Neuronal stem cell (in vitro differentiated cells): ENCODE measurements around the gene SLC2A5.

ENCODE experiments used
- DNase-seq: peaks from one replicate; pipeline ENCODE4 v3.0.0-alpha.2; 2013; ENCODE audit warnings: low spot score
- H2AFZ ChIP-seq: one replicate; pipeline ENCODE4 v1.6.1; 2013; ENCODE audit warnings: mild to moderate bottlenecking, low read length, inconsistent platforms
- H2AK5ac ChIP-seq: 2 replicates; pipeline ENCODE4 v1.6.1; 2013; ENCODE audit warnings: low read depth, mild to moderate bottlenecking, inconsistent platforms, low read length, moderate library complexity, mixed read lengths
- H2BK120ac ChIP-seq: 2 replicates; pipeline ENCODE4 v1.6.1; 2013; ENCODE audit warnings: low read depth, mild to moderate bottlenecking, inconsistent platforms, low read length, moderate library complexity, mixed read lengths
- H2BK12ac ChIP-seq: one replicate; pipeline ENCODE4 v1.6.1; 2013; ENCODE audit warnings: low read length, inconsistent platforms
- H2BK15ac ChIP-seq: 2 replicates; pipeline ENCODE4 v1.6.1; 2013; ENCODE audit warnings: mild to moderate bottlenecking, low read length, inconsistent platforms, mixed read lengths
- H2BK5ac ChIP-seq: one replicate; pipeline ENCODE4 v1.6.1; 2013; ENCODE audit warnings: inconsistent platforms, mild to moderate bottlenecking, low read length, moderate library complexity
- H3K14ac ChIP-seq: one replicate; pipeline ENCODE4 v1.6.1; 2013; ENCODE audit warnings: low read length, inconsistent platforms
- H3K18ac ChIP-seq: 2 replicates; pipeline ENCODE4 v1.6.1; 2013; ENCODE audit warnings: low read length, inconsistent platforms
- H3K23ac ChIP-seq: 2 replicates; pipeline ENCODE4 v1.6.1; 2013; ENCODE audit warnings: low read depth, mild to moderate bottlenecking, mixed read lengths, low read length, inconsistent platforms; ENCODE audit not compliant: poor library complexity
- H3K27ac ChIP-seq: replicated peaks from 3 replicates; pipeline ENCODE4 v1.5.1; 2013; ENCODE audit warnings: low read length, inconsistent platforms
- H3K27me3 ChIP-seq, 3 experiments: 2 replicates each; pipeline ENCODE4 v1.6.1; 2013; ENCODE audit warnings: low read length in 3 of 3, mild to moderate bottlenecking in 2 of 3, inconsistent platforms in 1 of 3, low read depth in 1 of 3, mixed read lengths in 1 of 3, moderate library complexity in 1 of 3; ENCODE audit not compliant: control insufficient read depth in 3 of 3, insufficient read depth in 3 of 3
- H3K36me3 ChIP-seq, 2 donors: replicated peaks in 1 of 2; 2 replicates each; pipeline ENCODE4 v1.6.1; 2013; ENCODE audit warnings: low read length in 2 of 2; ENCODE audit not compliant: control insufficient read depth in 2 of 2, insufficient read depth in 2 of 2
- H3K4ac ChIP-seq: 2 replicates; pipeline ENCODE4 v1.6.1; 2013; ENCODE audit warnings: inconsistent platforms, mild to moderate bottlenecking, low read length, moderate library complexity
- H3K4me1 ChIP-seq, 2 donors: 1 replicate in 1 of 2; 2 replicates in 1 of 2; pipeline ENCODE4 v1.6.1; 2013; ENCODE audit warnings: low read length in 2 of 2, low read depth in 1 of 2; ENCODE audit not compliant: control insufficient read depth in 2 of 2, insufficient read depth in 1 of 2
- H3K4me2 ChIP-seq: one replicate; pipeline ENCODE4 v1.6.1; 2013; ENCODE audit warnings: mild to moderate bottlenecking, low read length, inconsistent platforms; ENCODE audit not compliant: insufficient read depth, poor library complexity, severe bottlenecking
- H3K4me3 ChIP-seq, 2 donors: 2 replicates each; pipeline ENCODE4 v1.5.1; 2013; ENCODE audit warnings: low read length in 2 of 2, mild to moderate bottlenecking in 2 of 2, inconsistent platforms in 1 of 2, moderate library complexity in 1 of 2
- H3K79me1 ChIP-seq: one replicate; pipeline ENCODE4 v1.6.1; 2013; ENCODE audit warnings: low read depth, mild to moderate bottlenecking, inconsistent platforms, low read length, moderate library complexity
- H3K9ac ChIP-seq: one replicate; pipeline ENCODE4 v1.6.1; 2013; ENCODE audit warnings: mild to moderate bottlenecking, low read depth, low read length, inconsistent platforms; ENCODE audit not compliant: poor library complexity
- H3K9me3 ChIP-seq, 2 donors: replicated peaks in 1 of 2; 2 replicates each; pipeline versions ENCODE3 to v1.6.1; 2013; ENCODE audit warnings: low read length in 2 of 2, mild to moderate bottlenecking in 2 of 2, inconsistent platforms in 1 of 2, low read depth in 1 of 2, mixed read lengths in 1 of 2, moderate library complexity in 1 of 2; ENCODE audit not compliant: control insufficient read depth in 2 of 2, insufficient read depth in 1 of 2
- H4K8ac ChIP-seq: one replicate; pipeline ENCODE4 v1.6.1; 2013; ENCODE audit warnings: low read depth, mild to moderate bottlenecking, inconsistent platforms, low read length, moderate library complexity
- H4K91ac ChIP-seq: one replicate; pipeline ENCODE4 v1.6.1; 2013; ENCODE audit warnings: low read length, low read depth, mild to moderate bottlenecking, inconsistent platforms; ENCODE audit not compliant: poor library complexity
- WGBS, 2 donors: extraction: QIAGEN DNeasy Blood & Tissue Kit; methylation state at CpG; one replicate each; pipeline ENCODE4 v1.1.7; 2013; ENCODE audit warnings: missing lambda C conversion rate in 2 of 2, mixed read lengths in 1 of 2; ENCODE audit not compliant: insufficient read length in 2 of 2, insufficient replicate concordance in 1 of 2; ENCODE audit errors: extremely low coverage in 2 of 2; 5-methylcytosine and 5-hydroxymethylcytosine counted together

SLC2A5 gene

GRCh38 chr1:9088807-9089206, 19.4 kb upstream of the SLC2A5 start:
- Histone ChIP-seq H2AFZ (no peak overlapping the region), H4K8ac (no peak overlapping the region), H2BK120ac (no peak overlapping the region), H2BK5ac (no peak overlapping the region), H2BK15ac (no peak overlapping the region), H3K9ac (no peak overlapping the region), H2BK12ac (no peak overlapping the region), H3K4me2 (no peak overlapping the region), H3K14ac (no peak overlapping the region), H3K4me3 (no peak overlapping the region), H3K4me1 (no peaks in the 10 kb centered on the region), H3K23ac (no peak overlapping the region), H4K91ac (no peak overlapping the region), H3K27me3 (peaks cover 0 to 33% (median 0%) of the 10 kb centered on the region in 3 experiments), H2AK5ac (no peak overlapping the region), H3K4ac (no peak overlapping the region), H3K27ac (no peak overlapping the region), H3K18ac (no peak overlapping the region), H3K79me1 (no peaks in the 10 kb centered on the region), H3K36me3 (no peaks in the 10 kb centered on the region), H3K9me3 (no peaks in the 10 kb centered on the region)
- no CpG with 5 or more reads among the region's 4 CpGs for WGBS, 2 donors
- no peak for DNase-seq

DNA sequence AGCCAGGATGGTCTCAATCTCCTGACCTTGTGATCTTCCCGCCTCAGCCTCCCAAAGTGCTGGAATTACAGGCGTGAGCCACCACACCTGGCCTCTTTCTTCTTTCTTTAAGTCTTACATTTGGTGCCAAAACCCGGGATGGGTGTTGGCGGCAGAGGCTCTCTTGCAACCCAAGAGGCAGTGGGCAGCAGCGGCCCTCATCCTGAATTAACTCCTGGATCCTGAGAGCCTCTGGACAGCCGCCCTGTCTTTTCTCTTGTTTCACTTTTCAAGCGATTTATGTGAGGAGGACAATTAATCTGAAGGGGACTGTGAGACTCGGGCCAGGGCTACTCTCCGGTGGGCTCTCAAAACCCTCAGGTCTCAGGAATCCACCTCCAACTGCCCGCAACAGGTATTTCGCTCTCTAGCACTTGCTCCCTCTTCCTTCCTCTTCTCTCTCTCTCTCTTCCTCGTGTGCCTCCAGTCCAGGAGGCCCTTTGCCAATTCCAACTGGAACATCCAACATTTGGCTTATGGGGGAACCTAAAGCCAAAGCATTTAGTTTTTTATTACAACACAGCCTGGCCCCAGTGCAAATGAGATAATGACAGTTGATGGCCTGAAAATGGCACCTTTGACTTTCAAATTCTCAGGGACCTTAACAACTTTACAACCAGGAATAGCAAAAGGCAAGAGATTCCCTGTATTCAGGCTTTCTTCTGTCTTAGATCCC, 18.1 kb upstream of the SLC2A5 start:
- Histone ChIP-seq H2AK5ac (no peak overlapping the region), H3K36me3 (no peaks in the 10 kb centered on the region), H4K91ac (no peak overlapping the region), H3K14ac (no peak overlapping the region), H2BK5ac (no peak overlapping the region), H3K18ac (no peak overlapping the region), H2BK15ac (no peak overlapping the region), H3K4me3 (no peak overlapping the region), H3K79me1 (no peaks in the 10 kb centered on the region), H3K4me2 (no peak overlapping the region), H2BK12ac (no peak overlapping the region), H4K8ac (no peak overlapping the region), H3K9me3 (no peaks in the 10 kb centered on the region), H3K27ac (no peak overlapping the region), H3K27me3 (peaks cover 0 to 21% (median 0%) of the 10 kb centered on the region in 3 experiments), H3K4ac (no peak overlapping the region), H3K23ac (no peak overlapping the region), H3K4me1 (no peaks in the 10 kb centered on the region), H3K9ac (no peak overlapping the region), H2AFZ (no peak overlapping the region), H2BK120ac (no peak overlapping the region)
- no peak for DNase-seq
- WGBS, 2 donors, result no CpG with 5 or more reads among the region's 12 CpGs

DNA sequence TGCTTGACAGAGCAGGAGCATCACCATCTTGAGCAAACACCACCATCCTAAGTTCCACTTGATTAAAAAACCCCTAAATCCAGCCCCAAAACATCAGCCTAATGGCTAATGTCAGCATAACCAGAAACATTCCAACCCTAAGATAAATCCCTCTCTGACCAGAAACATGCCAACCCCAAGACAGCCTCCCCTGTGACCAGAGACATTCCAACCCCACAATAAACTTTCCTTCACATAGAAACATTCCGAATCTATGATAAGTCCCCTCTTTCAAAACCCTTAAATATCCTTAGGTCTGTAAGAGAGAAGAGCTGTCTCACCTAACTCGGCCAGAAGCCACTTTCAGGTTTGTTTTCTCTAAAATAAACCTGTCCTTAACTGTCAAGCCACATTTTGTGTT, 17.4 kb upstream of the SLC2A5 start:
- H3K23ac ChIP-seq, result no peak overlapping the region
- H2BK12ac ChIP-seq, result no peak overlapping the region
- H3K14ac ChIP-seq, result no peak overlapping the region
- no peak overlapping the region for H2BK5ac ChIP-seq
- WGBS, 2 donors, result no CpG with 5 or more reads among the region's 2 CpGs
- no peak overlapping the region for H4K8ac ChIP-seq
- H3K27me3 ChIP-seq, result peaks cover 0 to 14% (median 0%) of the 10 kb centered on the region in 3 experiments
- no peak overlapping the region for H3K4me3 ChIP-seq
- H3K9me3 ChIP-seq, result no peaks in the 10 kb centered on the region
- H2BK120ac ChIP-seq, result no peak overlapping the region
- no peak overlapping the region for H2BK15ac ChIP-seq
- H3K4me1 ChIP-seq, result no peaks in the 10 kb centered on the region
- H3K79me1 ChIP-seq, result no peaks in the 10 kb centered on the region
- H4K91ac ChIP-seq, result no peak overlapping the region
- H3K4me2 ChIP-seq, result no peak overlapping the region
- H3K4ac ChIP-seq, result no peak overlapping the region
- H2AFZ ChIP-seq, result no peak overlapping the region
- H3K36me3 ChIP-seq, result no peaks in the 10 kb centered on the region
- H3K9ac ChIP-seq, result no peak overlapping the region
- no peak overlapping the region for H3K27ac ChIP-seq
- H2AK5ac ChIP-seq, result no peak overlapping the region
- no peak overlapping the region for H3K18ac ChIP-seq
- DNase-seq, result no peak

DNA sequence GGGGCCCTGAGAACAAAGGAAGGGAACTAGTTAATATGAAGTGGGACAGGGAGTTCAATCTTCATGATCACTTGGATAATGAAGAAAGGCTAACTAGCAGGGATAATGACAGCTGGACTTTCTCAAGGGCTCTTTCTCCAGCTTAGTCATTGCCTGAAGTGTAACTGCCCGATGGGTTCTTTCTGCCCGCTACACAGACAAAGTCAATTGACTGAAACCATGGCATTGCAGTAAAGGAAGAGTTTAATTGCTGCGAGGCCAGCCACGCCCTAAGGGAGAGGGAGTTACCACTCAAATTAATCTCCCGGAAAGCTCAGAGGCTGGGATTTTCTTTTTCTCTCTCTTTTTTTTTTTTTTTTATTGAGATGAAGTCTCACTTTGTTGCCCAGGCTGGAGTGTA, 16.6 kb upstream of the SLC2A5 start:
- H3K4me1 ChIP-seq, result no peaks in the 10 kb centered on the region
- no peaks in the 10 kb centered on the region for H3K36me3 ChIP-seq
- no peaks in the 10 kb centered on the region for H3K9me3 ChIP-seq
- no peak overlapping the region for H2AFZ ChIP-seq
- H3K4me2 ChIP-seq, result no peak overlapping the region
- no peak overlapping the region for H4K91ac ChIP-seq
- H3K4ac ChIP-seq, result no peak overlapping the region
- DNase-seq, result no peak
- H3K14ac ChIP-seq, result no peak overlapping the region
- H2BK5ac ChIP-seq, result no peak overlapping the region
- no peak overlapping the region for H3K4me3 ChIP-seq
- no peak overlapping the region for H4K8ac ChIP-seq
- H2BK12ac ChIP-seq, result no peak overlapping the region
- no peak overlapping the region for H2BK15ac ChIP-seq
- no peak overlapping the region for H2BK120ac ChIP-seq
- H3K27me3 ChIP-seq, result peaks cover 0 to 6% (median 0%) of the 10 kb centered on the region in 3 experiments
- no peak overlapping the region for H3K9ac ChIP-seq
- no peak overlapping the region for H3K23ac ChIP-seq
- no peak overlapping the region for H3K27ac ChIP-seq
- WGBS, 2 donors, result no CpG with 5 or more reads among the region's 5 CpGs
- no peak overlapping the region for H2AK5ac ChIP-seq
- H3K79me1 ChIP-seq, result no peaks in the 10 kb centered on the region
- H3K18ac ChIP-seq, result no peak overlapping the region
